HEK293T (cell line): ENCODE measurements around the gene ZBTB40.

ENCODE experiments used
- ARNT ChIP-seq: fragments of 450-650 bp; IDR thresholded peaks from 2 replicates; pipeline ENCODE4 v1.6.1; 2017; ENCODE audit warnings: mild to moderate bottlenecking
- BHLHE40 ChIP-seq: fragments of 450-650 bp; IDR thresholded peaks from 2 replicates; pipeline ENCODE4 v1.6.1; 2016; ENCODE audit warnings: mild to moderate bottlenecking, moderate library complexity, borderline replicate concordance
- ELF4 ChIP-seq: fragments of 450-650 bp; IDR thresholded peaks from 2 replicates; pipeline ENCODE4 v1.6.1; 2017; ENCODE audit warnings: antibody characterized with exemption
- FOXA1 ChIP-seq: fragments of 450-650 bp; IDR thresholded peaks from 2 replicates; pipeline ENCODE4 v1.6.1; 2016; ENCODE audit warnings: mild to moderate bottlenecking
- FOXK2 ChIP-seq: fragments of 450-650 bp; IDR thresholded peaks from 2 replicates; pipeline ENCODE4 v1.6.1; 2016; ENCODE audit warnings: mild to moderate bottlenecking
- FOXM1 ChIP-seq: fragments of 450-650 bp; IDR thresholded peaks from 2 replicates; pipeline ENCODE4 v1.6.1; 2017; ENCODE audit warnings: mild to moderate bottlenecking, borderline replicate concordance
- LEF1 ChIP-seq: fragments of 450-650 bp; IDR thresholded peaks from 2 replicates; pipeline ENCODE4 v1.6.1; 2017; ENCODE audit warnings: mild to moderate bottlenecking, borderline replicate concordance
- NFRKB ChIP-seq: fragments of 450-650 bp; IDR thresholded peaks from 2 replicates; pipeline ENCODE4 v1.6.1; 2016; ENCODE audit warnings: mild to moderate bottlenecking, moderate library complexity
- PKNOX1 ChIP-seq: fragments of 450-650 bp; IDR thresholded peaks from 2 replicates; pipeline ENCODE4 v1.6.1; 2016
- SP1 ChIP-seq: fragments of 450-650 bp; IDR thresholded peaks from 2 replicates; pipeline ENCODE4 v1.6.1; 2017
- SUZ12 ChIP-seq: fragments of 450-650 bp; IDR thresholded peaks from 2 replicates; pipeline ENCODE4 v1.6.1; 2016; ENCODE audit warnings: mild to moderate bottlenecking
- TARDBP ChIP-seq: fragments of 450-650 bp; IDR thresholded peaks from 2 replicates; pipeline ENCODE4 v1.6.1; 2016

GRCh38 chr1:22411589-22411988, 40.1 kb upstream of the ZBTB40 start:
- TF ChIP-seq SP1 (no peak), FOXA1 (no peak), BHLHE40 (no peak), FOXK2 (no peak), ELF4 (no peak), FOXM1 (no peak), TARDBP (no peak), NFRKB (no peak), SUZ12 (no peak), ARNT (no peak), LEF1 (no peak), PKNOX1 (no peak)
